ENCODE data around the gene FOXL3. TPM values are rescaled to one million over a fixed set of nuclear protein-coding genes. Genes with fewer than 3 reads are reported as not detected.
"Not testable (repeated sequence)": the region's sequence is repeated elsewhere in the genome, so short reads cannot be mapped to it uniquely, and the experiment has no call there.

Gene FOXL3
- total RNA-seq: not detected
- long read RNA-seq, donor 1: 0 reads
- long read RNA-seq, donor 2: 0 reads

DNA sequence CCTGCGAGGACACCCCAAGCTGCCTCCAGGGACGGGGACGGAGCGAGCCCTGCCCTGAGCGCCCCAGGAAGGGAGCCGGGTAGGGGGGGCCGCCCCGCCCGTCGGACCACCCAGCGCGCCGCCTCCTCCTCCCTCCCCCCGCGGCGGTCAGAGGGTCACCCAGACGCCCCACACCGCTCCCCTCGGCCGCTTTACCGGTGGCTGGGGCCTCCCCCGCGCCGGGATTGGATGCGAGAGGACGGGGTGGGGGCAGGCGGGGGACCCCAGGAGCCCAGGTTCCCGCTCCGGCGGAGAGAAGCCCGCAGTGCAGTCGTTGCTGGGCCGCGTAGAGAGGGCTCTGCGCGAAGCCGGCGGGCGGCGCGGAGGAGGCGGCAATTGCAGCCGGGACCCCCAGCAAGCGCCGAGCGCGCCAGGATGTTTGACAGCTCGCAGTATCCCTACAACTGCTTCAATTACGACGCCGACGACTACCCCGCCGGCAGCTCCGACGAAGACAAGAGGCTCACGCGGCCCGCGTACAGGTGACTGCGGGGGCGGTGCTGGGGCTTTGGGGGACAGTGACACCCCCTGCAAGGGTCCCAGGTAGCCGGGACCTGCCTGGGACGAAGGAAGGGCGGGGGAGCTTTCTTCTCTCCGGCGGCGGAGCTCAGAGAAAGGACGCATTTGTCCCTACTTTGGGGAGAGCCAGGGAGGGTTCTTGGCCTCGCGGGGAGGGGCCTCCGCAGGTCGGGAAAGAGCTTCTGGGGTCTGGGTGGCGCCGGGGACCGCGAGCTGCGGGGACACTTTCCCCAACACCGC, at the start of gene FOXL3:
Gene FOXL3, plus strand, starts transcription at position 415 of the 798 bp plus-strand sequence. Its CDS starts 0 bp downstream, at position 415.
- peak; percentile 79 for DNase-seq (ENCODE audit: low spot score)
- intact Hi-C loops (cut with DNase I): no loop called here

DNA sequence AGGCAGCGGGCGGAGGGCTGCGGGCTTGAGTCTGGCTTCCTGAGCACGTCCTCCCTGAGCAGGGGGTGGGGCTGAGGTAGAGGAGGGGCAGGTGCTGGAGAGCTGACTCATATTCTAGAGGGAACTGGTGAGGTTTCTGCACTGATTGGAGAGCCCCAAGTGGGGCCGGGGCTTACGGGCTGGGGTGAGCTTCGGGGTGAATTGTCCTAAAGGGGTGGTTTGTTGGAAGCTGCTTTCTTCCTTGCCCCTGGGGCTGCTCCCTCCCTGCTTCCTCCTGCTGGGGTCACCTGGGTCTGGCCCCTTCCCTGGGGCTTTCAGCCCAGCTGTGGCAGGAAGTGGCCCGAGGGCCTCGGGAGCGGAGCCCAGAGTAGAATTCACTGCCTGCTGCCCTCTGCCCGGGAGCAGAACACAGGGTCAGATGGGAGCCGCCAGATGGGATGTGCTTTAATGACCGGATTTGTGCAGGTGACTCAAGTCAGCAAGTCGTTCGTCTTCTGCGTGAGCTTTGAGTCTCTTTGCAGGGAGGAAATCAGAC, 49.0 kb upstream of the FOXL3 start:
- intact Hi-C loops (cut with DNase I): no loop called here
- DNase-seq (ENCODE audit: low spot score): no peak

DNA sequence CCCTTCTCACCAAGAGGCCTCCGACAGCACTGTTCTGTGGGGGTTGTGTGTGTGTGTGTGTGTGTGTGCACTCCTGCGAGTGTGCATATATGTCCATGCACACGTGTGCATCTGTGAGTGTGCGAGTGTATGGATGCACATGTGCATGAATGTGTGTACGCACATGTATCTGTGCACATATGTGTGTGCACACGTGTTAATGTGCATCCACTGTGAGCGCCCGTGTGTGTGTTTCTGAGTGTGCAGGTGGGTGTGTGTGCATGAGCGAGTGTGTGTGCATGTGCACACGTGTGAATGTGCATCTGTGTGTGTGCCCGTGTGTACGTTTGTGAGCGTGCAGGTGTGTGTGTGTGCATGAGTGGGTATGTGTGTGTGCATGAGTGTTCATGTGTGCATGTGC, 48.5 kb upstream of the FOXL3 start:
- intact Hi-C loops (cut with DNase I): no loop called here
- no peak for DNase-seq (ENCODE audit: low spot score)

DNA sequence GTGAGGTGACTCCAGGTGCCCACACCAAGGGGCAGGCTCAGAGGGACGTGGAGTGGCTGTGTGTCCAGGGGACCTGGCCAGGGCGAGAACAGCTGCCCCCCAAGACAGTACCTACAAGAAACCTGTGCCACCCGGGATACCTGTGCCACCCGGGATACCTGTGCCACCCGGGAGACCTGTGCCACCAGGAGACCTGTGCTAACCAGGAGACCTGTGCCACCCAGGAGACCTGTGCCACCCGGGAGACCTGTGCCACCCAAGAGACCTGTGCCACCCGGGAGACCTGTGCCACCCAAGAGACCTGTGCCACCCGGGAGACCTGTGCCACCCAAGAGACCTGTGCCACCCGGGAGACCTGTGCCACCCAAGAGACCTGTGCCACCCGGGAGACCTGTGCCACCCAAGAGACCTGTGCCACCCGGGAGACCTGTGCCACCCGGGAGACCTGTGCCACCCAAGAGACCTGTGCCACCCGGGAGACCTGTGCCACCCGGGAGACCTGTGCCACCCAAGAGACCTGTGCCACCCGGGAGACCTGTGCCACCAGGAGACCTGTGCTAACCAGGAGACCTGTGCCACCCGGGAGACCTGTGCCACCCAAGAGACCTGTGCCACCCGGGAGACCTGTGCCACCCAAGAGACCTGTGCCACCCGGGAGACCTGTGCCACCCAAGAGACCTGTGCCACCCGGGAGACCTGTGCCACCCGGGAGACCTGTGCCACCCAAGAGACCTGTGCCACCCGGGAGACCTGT, 47.0 kb upstream of the FOXL3 start:
- intact Hi-C loops (cut with DNase I); DNase-seq (ENCODE audit: low spot score): not testable (repeated sequence)

DNA sequence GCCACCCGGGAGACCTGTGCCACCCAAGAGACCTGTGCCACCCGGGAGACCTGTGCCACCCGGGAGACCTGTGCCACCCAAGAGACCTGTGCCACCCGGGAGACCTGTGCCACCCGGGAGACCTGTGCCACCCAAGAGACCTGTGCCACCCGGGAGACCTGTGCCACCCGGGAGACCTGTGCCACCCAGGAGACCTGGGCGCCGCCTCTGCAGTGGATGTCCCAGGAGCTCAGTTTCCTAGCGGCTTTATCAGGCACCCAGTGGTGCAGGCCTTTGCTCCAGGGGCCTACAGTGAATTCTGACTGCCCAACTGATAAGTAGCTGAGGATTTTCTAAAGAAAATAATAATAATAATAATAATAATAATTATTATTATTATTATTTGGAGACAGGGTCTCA, 46.4 kb upstream of the FOXL3 start:
- DNase-seq (ENCODE audit: low spot score); intact Hi-C loops (cut with DNase I): not testable (repeated sequence)

DNA sequence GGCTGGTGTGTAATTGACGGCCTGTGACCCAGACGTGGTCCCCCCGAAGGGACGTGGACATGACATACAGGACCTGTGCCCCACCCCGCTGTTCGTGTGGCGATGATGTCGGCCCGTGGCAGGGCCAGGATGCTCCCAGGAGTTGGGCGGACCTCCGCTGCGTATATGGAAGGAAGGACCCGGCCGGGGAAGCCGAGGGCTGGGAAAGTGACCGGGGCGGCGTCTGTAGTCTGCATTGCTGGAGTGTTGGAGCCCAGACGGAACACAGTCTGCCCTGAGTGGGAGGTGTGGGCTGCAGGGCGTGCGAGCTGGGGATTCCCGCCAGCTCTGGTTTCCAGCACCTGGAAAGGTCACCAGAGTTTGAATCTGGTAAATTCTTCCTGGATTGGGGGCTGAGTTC, 45.0 kb upstream of the FOXL3 start:
- intact Hi-C loops (cut with DNase I): no loop called here
- DNase-seq (ENCODE audit: low spot score): no peak

DNA sequence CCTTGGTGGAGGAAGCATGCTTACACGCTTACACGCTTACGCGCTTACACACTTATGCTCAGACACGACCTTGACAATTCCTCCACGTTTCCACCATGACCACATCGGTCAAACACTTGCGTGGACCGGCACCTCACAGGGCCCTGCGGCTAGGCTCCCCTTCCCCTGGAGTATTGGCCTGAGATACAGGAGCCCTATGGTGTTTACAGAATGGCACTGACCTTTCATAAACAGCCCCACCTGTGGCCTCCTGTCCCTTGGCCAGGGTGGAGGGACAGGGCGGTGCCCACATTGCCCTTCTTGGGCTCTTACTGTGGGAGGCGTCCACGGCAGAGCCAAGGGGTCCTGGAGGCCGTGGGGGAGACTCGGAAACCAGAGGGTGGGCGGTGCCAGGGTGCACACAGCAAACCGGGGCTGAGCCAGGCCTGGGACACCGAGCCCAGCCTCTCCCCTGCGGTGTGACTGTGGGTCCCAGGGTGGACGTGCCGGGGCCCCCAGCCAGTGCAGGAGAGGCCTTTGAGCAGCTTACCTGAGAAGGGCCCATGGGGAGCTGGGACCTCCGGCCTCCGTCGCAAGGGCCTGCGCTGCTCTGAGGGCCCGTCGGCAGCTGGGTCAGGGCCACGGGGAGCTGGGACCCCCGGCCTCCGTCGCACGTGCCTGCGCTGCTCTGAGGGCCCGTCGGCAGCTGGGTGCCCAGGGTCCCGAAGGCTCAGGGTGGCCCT, 44.2 kb upstream of the FOXL3 start:
- intact Hi-C loops (cut with DNase I): no loop called here
- DNase-seq (ENCODE audit: low spot score): no peak

DNA sequence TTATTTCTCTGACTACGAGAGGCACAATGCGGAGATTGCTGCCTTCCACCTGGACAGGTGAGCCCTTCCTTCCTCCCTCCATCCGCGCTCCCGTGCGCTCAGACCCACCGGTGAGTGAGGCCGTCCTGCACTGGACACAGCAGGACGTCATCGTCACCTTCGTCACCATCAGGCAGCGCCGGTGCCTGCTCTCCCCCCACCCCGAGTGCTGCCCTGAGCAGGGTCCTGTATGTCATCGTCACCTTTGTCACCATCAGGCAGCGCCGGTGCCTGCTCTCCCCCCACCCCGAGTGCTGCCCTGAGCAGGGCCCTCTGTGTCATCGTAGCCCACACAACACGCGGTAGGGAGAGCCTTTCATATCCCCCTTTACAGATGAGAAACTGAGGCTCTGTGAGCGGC, 43.5 kb upstream of the FOXL3 start:
- DNase-seq (ENCODE audit: low spot score): no peak
- intact Hi-C loops (cut with DNase I): no loop called here

DNA sequence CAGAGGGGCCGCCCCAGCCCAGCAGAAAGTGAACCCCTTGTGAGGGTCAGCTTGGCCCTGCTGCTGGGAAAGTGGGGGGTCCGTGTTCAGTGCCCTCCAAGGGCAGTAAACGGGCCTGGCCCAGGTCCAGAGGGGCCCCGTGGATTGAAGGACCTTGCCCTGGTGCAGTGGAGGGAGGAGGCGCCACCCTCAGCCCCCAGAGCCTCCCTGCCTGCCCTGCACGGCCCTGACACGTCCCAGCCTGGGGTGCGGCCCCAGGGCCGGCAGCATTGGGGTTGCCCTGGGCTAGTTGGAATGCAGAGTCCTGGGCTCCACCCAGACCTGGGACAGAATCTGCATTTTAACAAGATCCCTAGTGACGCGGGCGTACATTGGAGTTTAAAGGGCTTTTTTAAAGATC, 42.8 kb upstream of the FOXL3 start:
- intact Hi-C loops (cut with DNase I): no loop called here
- DNase-seq (ENCODE audit: low spot score): no peak

DNA sequence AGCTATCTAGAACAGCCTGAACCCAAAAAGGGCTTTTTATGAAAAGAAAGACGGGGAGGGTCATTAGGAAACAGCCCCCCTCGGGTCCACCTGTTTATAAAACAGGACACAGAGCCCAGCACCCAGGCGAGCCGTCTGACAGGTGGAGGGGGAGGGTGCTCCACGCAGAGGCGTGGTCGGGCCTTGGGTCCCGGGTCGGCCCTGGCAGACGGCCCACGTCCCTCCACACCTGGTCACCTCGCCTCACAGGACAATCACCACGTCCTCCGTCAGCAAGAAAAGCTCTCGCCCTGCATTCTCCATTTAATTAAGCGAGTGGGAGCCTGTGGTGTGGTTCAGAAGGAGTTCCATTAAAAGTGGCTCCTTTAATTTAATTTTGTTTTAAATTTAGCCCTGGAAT, 42.3 kb upstream of the FOXL3 start:
- intact Hi-C loops (cut with DNase I): no loop called here
- no peak for DNase-seq (ENCODE audit: low spot score)

DNA sequence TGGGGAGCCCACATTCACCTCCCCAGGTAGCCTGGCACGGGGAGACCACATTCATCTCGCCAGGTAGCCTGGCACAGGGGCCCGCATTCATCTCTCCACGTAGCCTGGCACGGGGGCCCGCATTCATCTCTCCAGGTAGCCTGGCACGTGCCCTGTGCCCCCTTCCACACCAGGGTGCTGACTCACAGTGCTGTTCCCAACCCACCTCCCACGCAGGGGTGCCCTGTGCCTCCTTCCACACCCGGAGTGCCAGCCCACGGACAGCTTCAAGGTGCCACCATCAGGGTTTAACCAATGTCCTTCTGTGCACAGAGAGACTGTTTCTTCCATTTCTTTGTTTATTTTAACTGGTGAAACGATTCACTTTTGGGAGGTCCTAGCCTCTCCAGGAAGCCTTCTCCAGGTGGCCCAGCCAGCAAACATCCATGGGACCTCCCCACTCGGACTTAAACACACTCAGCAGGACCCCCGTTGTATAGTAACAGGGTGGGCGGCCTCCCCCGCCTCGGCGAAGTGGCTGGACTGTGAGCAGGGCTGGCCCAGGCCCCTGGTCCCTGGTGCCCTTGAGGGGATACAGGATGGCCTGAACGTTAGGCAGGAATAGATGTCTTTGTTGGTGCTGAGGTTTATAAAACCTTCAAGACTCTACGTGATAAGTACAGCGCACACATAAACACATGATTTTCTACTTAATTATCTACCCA, 41.1 kb upstream of the FOXL3 start:
- no peak for DNase-seq (ENCODE audit: low spot score)
- intact Hi-C loops (cut with DNase I): no loop called here

DNA sequence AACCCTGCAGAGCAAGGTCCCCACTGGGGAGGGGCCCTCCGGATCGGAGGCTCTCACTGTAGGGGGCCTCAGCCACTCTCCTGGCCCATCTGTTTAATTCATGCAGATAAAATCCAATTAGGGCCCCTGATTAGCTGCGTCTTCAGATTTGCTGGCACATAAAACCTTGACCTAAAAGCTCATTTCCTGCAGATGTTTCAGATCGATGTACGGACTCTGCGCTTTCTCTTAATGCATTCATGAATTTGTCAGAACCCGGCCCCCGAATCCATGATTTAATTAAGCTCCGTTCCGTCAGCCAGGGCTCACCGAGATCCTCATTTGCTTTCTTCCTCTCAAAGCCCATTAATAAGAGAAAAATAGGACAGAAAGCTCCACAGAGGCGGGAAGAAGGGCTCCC, 40.0 kb upstream of the FOXL3 start:
- intact Hi-C loops (cut with DNase I): no loop called here

DNA sequence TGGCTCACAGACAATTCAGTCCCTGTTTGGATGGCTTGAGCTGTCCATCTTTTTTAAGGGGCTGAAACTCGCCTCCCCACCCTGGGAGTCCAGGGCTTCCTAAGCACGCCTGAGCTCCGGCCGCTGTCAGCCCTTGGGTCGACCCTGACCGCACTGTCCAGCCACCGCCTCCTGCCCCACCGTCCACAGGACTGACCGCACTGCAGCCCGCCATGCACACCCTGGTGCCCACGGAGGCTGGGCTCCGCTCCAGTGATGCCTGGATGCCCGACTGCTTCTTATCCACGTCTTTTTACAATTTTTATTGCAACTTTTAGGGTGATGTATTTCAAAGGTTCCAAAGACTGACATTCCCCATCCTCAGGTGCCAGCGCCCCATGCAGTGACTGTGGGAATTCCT, 39.4 kb upstream of the FOXL3 start:
- no peak for DNase-seq (ENCODE audit: low spot score)
- intact Hi-C loops (cut with DNase I): no loop called here

More for the DNA sequence above, 40.0 kb upstream of the FOXL3 start:
- DNase-seq (ENCODE audit: low spot score): no peak

DNA sequence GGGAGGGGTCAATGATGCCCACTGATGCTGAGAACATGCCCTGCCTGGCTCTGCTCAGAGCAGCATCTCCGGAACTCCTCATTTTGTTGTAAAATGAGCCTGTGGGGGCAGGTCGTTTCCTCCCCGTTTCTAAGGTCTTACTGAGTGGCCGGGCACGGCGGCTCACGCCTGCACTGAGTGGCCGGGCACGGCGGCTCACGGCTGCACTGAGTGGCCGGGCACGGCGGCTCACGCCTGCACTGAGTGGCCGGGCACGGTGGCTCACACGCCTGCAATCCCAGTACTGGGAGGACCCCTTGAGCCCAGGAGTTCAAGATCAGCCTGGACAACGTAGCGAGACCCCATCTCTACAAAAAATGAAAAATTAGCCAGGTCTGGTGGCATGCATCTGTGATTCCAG, 39.0 kb upstream of the FOXL3 start:
- intact Hi-C loops (cut with DNase I): no loop called here
- no peak for DNase-seq (ENCODE audit: low spot score)

DNA sequence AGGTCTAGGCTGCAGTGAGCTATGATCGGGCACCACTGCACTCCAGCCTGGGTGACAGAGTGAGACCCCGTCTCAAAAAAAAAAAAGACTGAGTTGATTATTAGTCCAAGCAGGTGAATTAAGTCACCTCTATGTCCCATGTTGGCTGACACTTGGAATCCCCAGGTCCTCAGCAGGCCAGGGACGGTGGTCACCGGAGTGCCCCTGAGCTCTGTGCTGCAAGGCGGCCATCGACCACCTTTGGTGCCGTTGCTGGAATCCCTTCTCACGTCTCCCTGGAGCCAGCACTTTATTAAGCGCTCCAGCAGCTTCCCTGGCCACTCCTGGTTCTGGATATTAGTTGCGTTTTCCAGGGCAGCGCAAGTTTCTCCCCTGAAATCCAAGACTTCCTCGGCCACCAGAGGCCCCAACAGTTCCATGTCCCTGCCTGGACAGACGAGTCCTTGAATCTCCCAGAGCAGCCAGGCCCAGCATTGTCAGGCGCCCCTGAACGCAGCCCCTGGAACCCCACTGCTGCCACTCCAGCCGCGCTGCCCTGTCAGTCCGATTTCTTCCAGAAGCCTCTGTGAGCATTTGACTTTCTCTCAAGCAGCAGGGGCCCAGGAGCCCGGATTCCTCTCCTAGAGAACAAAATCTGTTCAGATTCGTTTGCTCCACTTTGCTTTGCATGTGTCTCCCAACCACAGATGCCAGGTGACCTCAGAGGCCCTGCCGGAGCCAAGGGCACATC, 38.4 kb upstream of the FOXL3 start:
- no peak for DNase-seq (ENCODE audit: low spot score)
- intact Hi-C loops (cut with DNase I): no loop called here

DNA sequence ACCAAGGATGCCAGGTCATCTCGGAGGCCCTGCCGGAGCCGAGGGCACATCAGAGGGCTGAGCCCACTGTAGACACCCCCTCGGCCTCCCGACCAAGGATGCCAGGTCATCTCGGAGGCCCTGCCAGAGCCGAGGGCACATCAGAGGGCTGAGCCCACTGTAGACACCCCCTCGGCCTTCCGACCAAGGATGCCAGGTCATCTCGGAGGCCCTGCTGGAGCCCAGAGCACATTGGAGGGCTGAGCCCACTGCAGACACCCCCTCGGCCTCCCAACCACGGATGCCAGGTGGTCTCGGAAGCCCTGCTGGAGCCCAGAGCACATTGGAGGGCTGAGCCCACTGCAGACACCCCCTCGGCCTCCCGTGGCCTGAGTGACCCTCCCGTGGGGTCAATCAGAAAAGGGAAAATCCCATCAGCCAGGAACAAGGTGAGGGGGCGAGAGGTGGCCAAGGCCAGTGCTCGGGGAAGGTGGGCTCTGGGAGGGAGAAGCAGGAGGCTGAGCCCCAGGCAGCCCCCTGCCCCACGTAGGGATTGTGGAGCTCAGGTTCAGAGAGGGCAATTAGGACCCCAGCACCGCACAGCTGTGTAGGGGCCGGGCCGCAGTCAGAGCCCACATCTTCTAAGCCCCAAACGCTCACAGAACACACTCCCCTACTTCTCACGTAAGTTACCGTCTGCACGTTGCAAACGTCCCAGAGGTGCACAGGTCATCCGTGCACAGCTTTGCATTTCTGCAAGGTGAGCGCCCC, 37.6 kb upstream of the FOXL3 start:
- intact Hi-C loops (cut with DNase I): no loop called here
- no peak for DNase-seq (ENCODE audit: low spot score)

DNA sequence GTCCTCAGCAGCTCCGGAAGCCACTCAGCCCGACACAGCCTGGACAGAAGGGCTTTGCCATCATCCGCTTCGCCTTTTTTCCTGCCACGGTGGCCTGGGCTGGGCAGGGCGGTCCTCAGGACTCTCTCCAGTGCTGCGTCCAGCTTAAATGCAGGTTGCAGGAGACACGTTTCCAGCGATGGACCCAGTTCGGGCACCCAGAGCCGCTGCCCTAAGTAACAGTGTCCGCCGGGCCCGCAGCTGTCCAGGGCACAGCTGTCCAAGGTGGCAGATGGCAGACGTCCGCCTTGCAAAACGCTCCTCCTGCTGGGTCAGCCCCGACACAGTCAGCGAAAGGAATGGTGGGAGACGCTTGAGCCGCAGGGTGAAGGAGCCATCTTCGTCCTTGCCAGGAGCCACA, 37.0 kb upstream of the FOXL3 start:
- DNase-seq (ENCODE audit: low spot score): no peak
- intact Hi-C loops (cut with DNase I): no loop called here

Data from posterior vena cava (tissue), 2 donors.